HG02885 (cell line): ENCODE measurements around the gene PHOX2B.
"Not testable (repeated sequence)": the region's sequence is repeated elsewhere in the genome, so short reads cannot be mapped to it uniquely, and the experiment has no call there.

ENCODE experiments used
- ATAC-seq: cut with Tn5 transposase; IDR thresholded peaks from one replicate; pipeline ENCODE4 v1.9.1; 2021; ENCODE audit warnings: mild to moderate bottlenecking; ENCODE audit not compliant: unreplicated experiment, poor library complexity

The PHOX2B gene

DNA sequence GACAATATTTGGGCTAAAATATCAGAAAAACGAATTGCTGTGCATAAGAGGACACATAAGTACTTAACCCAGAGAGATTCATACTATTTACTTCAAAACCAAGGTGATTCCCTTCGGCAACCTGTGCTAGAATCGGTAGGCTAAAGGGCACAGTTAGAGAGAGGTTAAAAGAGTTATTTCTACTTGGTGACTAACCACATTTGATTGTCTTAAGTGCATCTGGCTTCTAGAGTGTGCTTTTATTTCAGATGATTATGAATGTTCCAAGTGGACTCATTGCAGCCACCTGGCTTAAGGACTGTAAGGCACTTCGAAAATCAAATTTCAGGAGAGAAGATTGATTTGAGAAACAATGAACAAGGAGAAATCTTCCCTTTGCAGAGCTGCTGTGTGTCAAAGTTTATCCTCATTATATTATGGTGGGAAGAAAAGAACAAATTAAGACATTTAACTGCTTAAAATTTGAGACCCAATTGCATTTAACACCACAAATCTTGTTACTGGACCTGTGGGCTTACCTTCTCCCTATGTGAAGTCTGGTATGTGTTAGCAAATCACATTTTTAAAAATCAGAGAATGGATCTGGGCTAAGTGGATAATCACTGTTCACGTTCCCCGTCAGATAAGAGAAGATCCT is 34.0 kb downstream of the PHOX2B start:
- no peak for ATAC-seq

DNA sequence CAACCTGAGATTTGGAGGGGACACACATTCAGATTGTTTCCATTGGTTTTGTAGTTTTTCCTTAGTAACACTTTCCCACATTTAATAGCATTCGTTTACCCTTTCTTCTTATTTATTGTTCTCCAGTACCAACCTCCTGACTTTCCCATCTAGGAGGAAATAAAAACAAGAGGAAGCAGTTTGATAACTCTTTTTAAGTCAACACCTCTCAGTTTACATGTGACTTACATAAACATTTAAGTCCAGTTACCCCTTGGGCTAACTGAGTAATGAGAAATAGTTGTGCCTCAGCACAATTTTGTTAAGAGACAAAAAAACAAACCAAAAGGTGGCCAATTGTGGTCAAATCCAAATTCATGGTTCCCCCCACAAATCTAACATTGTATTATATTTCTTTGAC is 34.8 kb downstream of the PHOX2B start:
- no peak for ATAC-seq

DNA sequence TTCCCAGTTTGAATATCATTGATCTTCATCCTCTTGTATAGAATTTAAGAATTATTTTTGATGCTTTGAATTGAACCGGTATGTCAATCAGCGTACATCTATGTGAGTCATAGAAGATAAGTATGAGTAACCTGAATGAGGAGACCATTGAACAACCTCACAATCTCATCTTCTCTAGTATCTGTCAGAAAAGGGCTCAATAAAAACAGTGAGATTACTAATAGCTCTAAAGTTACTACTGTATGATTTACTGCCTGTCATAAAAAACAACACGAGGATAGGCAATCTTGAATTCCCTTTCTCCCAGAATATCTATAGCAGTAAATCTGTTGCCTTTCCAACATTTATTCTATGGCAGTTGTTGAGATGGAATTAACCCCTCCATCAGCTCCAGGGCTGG is 36.1 kb downstream of the PHOX2B start:
- ATAC-seq, result no peak

DNA sequence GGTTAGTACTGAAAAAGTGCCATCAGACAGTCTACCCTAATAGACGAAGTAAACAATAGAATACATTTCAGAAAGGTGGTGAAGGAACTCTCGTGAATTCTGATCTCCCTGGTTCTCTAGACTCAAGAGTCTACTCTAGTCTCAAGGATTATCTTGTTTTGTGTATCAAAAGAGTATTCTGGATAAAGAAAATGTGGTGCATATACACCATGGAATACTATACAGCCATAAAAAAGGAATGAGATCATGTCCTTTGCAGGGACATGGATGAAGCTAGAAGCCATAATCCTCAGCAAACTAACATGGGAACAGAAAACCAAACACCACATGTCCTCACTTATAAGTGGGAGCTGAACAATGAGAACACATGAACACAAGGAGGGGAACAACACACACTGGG is 36.9 kb downstream of the PHOX2B start:
- ATAC-seq, result not testable (repeated sequence)

DNA sequence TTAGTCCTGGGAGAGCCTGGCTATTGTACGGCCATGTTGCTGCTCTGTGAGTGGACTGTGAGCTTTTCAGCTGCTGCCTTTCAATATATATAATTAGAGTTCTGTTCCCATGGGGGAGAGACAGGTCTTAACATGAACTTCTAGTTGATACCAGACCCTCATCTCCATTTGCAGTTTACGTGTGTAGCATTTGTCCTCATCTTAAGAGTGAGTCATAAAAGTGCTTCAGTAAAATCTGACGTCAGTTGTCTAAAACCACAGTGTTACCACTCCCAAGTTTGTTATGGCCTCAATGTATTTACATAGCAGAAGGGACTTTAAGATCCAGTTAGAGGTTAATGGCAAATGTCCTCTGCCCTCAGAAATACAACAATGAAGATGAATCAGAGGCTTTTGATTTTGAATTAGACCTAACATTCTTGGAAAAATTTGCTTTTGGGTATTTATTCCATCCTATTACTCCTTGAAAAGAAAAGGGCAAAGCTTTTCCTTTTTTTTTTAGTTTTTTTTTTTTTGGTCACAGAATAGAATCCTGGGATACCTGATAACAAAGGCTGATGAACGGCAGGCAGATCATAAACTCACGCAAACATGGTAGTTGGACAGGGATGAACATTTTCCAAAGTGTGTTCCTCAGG is 38.6 kb downstream of the PHOX2B start:
- ATAC-seq, result no peak

DNA sequence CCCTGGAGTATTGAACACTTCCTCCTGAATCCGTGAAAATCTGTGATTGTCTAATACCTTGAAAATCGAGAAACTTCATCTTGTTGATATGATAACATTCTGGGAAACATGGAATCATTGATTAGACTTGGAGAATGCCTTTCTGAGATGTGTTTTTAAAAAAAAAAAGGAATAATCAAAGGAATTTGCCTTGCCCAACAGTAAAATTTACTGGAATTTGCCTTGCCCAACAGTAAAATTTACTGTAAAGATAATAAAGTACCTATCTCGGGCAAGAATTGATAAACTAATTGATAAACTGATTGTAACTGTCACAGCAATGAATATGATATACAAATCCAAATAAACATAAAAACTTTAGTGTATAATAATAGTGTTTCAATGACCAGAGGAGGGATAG is 44.7 kb downstream of the PHOX2B start:
- ATAC-seq, result no peak

DNA sequence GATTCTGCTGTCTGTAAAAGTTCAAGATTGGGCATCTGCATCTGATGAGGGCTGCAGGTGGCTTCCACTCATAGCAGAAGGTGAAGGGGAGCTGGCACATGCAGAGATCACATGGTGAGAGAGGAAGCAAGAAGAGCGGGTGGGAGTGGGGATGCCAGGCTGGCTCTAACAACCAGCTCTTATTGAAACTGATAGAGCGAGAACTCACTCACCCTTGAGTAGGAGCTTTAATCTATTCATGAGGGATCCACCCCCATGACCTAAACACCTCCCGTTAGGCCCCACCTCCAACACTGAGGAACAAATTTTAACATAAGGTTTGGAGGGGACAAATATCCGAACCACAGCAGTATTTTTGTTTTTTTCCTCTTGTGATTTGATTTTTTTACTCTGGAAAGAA is 45.8 kb downstream of the PHOX2B start:
- no peak for ATAC-seq

DNA sequence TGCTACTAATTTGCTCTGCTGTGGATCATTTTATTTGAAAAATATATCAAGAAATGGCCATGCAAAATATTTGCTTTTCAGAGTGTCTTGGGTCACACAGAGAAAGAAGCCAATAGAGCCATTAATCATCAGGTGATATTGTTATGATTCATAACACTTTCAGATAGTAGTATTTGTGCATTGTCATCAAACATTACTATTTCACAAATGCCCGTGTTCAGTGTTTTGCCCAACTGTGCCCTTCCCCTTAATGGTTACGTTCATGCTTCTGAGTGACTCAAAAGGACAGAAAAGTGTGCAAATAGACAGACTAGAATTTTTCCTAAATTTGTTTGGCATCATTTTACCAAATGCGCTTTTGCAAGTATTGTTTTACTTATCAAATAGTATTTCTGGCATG is 46.5 kb downstream of the PHOX2B start:
- ATAC-seq, result no peak

DNA sequence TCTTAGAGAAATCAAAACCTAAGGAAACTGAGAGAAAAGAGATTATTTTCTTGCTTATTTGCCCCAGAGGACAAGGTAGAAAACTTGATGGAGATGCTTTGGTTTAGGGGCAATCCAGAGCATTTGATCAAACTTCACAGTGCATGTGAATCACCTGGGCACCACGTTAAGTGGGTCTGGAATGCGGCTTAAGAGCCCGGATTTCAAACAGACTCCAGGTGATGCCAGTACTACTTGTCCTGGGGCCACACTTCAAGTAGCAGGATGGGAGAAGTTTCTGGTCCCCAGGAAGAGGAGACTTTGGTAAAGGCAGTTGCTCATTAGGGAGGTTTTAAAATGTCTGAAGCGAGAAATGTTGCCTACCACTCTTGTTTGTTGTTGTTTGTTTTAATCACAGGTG is 51.8 kb downstream of the PHOX2B start:
- ATAC-seq, result no peak

DNA sequence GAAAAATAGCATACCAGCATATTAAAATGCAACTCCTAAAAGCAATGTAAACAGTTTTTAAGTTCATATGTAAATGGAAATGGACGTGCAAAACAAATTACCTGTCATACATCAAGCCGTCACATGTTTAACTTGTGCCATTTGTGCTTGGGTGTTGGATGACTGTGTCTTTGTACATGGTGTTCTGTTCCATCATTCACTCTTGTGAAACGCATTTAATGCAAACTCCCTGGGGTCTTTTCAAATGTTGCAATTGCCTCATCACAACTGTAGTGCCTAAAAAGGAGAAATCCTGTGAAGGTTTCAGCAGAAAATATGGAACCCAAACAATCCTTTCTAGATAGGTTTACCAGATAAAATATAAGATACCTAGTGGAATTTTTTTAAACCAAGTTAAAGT is 52.4 kb downstream of the PHOX2B start:
- ATAC-seq, result no peak
